NOMO-1 treated with DMSO at 0.1 percent for 48 hours (cell line): ENCODE measurements around the gene ZNF408.
"Not testable (repeated sequence)": the region's sequence is repeated elsewhere in the genome, so short reads cannot be mapped to it uniquely, and the experiment has no call there.

ENCODE experiments used
- DNase-seq: peaks from one replicate; lab custom pipeline; 2025; ENCODE audit not compliant: unreplicated experiment; lab: John Stamatoyannopoulos, UW

ZNF408 gene

GRCh38 chr11:46700241-46701077 is at the start of gene ZNF408, which contains the start of gene ARHGAP1:
ZNF408 (plus strand) TSS chr11:46701031; CDS start chr11:46701048, 17 bp downstream.
ARHGAP1 (minus strand) TSS chr11:46700619; CDS start chr11:46696107, 4,512 bp downstream.
- peak; percentile 99 for DNase-seq

GRCh38 chr11:46655631-46656030 is 45.2 kb upstream of the ZNF408 start:
- DNase-seq = no peak

- no peak for DNase-seq
Measured at GRCh38 chr11:46657186-46657585, 43.6 kb upstream of the ZNF408 start.

GRCh38 chr11:46658259-46658658 is 42.6 kb upstream of the ZNF408 start:
- no peak for DNase-seq

GRCh38 chr11:46659908-46660307 is 40.9 kb upstream of the ZNF408 start:
- peak; percentile 96 for DNase-seq

GRCh38 chr11:46661836-46662235 is 39.0 kb upstream of the ZNF408 start:
- DNase-seq = no peak

GRCh38 chr11:46662366-46662765 is 38.5 kb upstream of the ZNF408 start:
- no peak for DNase-seq

GRCh38 chr11:46663277-46663940 is 37.4 kb upstream of the ZNF408 start:
- no peak for DNase-seq

GRCh38 chr11:46664612-46665011 is 36.2 kb upstream of the ZNF408 start:
- DNase-seq = no peak

GRCh38 chr11:46665356-46665755 is 35.5 kb upstream of the ZNF408 start:
- no peak for DNase-seq

- DNase-seq = no peak
Measured at GRCh38 chr11:46666516-46666915, 34.3 kb upstream of the ZNF408 start.

GRCh38 chr11:46667043-46667481 is 33.8 kb upstream of the ZNF408 start:
- DNase-seq = no peak

- DNase-seq = no peak
Measured at GRCh38 chr11:46668480-46669085, 32.2 kb upstream of the ZNF408 start.

GRCh38 chr11:46669711-46670139 is 31.1 kb upstream of the ZNF408 start:
- peak; percentile 63 for DNase-seq

GRCh38 chr11:46670521-46670920 is 30.3 kb upstream of the ZNF408 start:
- not testable (repeated sequence) for DNase-seq

- DNase-seq = no peak
Measured at GRCh38 chr11:46671958-46672315, 28.9 kb upstream of the ZNF408 start.

GRCh38 chr11:46672381-46672839 is 28.4 kb upstream of the ZNF408 start:
- peak; percentile 26 for DNase-seq

- DNase-seq = no peak
Measured at GRCh38 chr11:46673713-46674462, 26.9 kb upstream of the ZNF408 start.

GRCh38 chr11:46674463-46675287 is 26.2 kb upstream of the ZNF408 start:
- DNase-seq = peak; percentile 77

- DNase-seq = no peak
Measured at GRCh38 chr11:46675288-46675851, 25.5 kb upstream of the ZNF408 start.
